ENCODE results near the gene ETV6. TPM values are rescaled to one million over a fixed set of nuclear protein-coding genes. Genes with fewer than 3 reads are reported as not detected.

ETV6 gene
- total and polyA plus RNA-seq, 12 donors: 2.7 to 33.5 (median 15.2) TPM

DNA sequence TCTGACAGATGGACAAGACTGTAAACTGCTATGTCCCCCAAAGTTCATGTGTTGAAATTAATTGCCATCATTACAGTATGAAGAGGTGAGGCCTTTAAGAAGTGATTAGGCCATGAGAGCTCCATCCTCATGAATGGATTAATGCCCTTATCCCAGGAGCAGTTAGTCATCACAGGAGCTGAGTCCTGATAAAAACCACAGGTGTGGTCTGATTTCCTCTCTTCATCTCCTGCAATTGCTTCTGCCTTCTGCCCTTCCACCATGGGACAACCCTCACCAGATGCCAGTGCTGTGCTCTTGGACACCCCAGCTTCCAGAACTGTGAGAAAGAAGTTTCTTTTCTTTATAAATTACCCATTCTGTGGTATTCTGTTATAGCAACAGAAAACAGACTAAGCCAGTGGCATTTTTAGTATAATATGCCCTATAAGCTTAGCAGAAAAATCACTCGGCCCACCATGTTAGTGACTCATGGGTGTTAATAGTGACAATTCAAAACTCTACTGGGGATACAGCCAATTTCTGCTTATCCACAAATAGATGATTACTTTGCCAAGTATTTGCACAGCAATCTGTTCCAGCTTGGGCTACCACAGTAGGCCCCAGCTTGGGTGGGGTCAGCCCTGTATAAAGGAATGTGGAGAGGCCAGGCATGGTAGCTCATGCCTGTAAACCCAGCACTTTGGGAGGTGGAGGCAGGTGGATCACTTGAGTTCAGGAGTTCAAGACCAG, 292.3 kb downstream of the ETV6 start:
- ATAC-seq (peak in 6 of 8 donors; percentile 28 to 66 (median 41)), DNase-seq (no peak)
- Histone ChIP-seq H3K4me3 (no peak overlapping the region), H3K36me3 (no peaks in the 10 kb centered on the region), H3K4me1 (no peaks in the 10 kb centered on the region), H3K27ac (no peak overlapping the region), H3K9me3 (peaks cover 0 to 17% (median 0%) of the 10 kb centered on the region in 11 donors), H3K27me3 (no peaks in the 10 kb centered on the region)
- intact Hi-C loops (cut with DNase I): no loop called here
- WGBS, 2 donors: 41 to 55% methylated on average over 1 of the region's 1 CpG
- TF ChIP-seq, protein P1, sequence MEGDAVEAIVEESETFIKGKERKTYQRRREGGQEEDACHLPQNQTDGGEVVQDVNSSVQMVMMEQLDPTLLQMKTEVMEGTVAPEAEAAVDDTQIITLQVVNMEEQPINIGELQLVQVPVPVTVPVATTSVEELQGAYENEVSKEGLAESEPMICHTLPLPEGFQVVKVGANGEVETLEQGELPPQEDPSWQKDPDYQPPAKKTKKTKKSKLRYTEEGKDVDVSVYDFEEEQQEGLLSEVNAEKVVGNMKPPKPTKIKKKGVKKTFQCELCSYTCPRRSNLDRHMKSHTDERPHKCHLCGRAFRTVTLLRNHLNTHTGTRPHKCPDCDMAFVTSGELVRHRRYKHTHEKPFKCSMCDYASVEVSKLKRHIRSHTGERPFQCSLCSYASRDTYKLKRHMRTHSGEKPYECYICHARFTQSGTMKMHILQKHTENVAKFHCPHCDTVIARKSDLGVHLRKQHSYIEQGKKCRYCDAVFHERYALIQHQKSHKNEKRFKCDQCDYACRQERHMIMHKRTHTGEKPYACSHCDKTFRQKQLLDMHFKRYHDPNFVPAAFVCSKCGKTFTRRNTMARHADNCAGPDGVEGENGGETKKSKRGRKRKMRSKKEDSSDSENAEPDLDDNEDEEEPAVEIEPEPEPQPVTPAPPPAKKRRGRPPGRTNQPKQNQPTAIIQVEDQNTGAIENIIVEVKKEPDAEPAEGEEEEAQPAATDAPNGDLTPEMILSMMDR (IDR thresholded peaks at IDR 0.05): no peak

DNA sequence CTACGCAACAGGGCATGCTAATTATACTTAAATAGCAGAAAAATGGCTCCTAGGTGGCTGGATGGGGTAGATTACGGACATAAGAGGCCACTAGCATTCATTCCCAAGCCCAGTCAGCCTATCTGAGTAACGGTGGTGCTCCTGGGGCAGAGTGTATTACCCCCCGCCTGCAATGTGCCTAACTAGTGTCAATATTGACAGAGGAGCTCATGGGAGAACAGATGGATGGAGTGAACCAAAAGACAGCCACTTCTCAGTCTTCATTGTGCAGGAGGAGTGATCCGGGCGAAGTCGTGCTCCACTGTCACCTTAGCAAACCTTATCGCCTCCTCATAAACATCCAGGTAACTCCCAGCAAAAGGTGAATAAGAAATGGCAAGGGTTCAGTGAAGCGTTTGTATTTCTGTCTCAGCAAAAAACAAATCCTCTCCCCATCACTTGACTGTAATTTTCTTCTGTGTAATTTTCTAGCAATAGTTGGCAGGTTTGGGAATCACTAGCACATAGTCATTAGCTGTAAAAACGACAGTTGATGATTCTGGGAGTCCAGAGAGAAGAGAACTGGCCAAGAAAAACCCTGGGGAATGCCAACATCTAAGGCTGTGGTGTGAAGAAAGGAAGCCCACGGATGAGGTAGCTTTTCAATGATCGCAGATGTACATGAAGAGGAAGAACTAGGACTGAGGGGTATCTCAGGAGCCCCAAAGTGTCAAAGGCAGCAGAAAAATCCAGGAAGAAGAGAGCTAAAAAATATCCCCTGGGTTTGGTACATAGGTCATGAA, 294.6 kb downstream of the ETV6 start:
- H3K27me3 ChIP-seq: no peaks in the 10 kb centered on the region
- peaks cover 0 to 17% (median 0%) of the 10 kb centered on the region in 11 donors for H3K9me3 ChIP-seq
- WGBS, 2 donors: 83 to 85% methylated on average over 12 of the region's 12 CpGs
- DNase-seq (no peak), ATAC-seq (no peak)
- H3K4me1 ChIP-seq: no peaks in the 10 kb centered on the region
- H3K27ac ChIP-seq: no peak overlapping the region
- intact Hi-C loops (cut with DNase I): no loop called here
- H3K36me3 ChIP-seq: no peaks in the 10 kb centered on the region
- TF ChIP-seq, protein P1 (IDR thresholded peaks at IDR 0.05): no peak
- no peak overlapping the region for H3K4me3 ChIP-seq
